NB4 (cell line): Measurements from ENCODE around the gene SMIM24.
"Not testable (repeated sequence)": the region's sequence is repeated elsewhere in the genome, so short reads cannot be mapped to it uniquely, and the experiment has no call there.

Experiments
- DNase-seq: peaks from one replicate; pipeline ENCODE4 v3.0.0; 2010; ENCODE audit warnings: low read depth
- H3K4me3 ChIP-seq: one replicate; pipeline ENCODE4 v1.5.1; 2011; ENCODE audit warnings: mild to moderate bottlenecking, low read depth, low read length, moderate library complexity
- CTCF ChIP-seq: IDR thresholded peaks from one replicate; pipeline ENCODE4 v1.5.1; 2012; ENCODE audit warnings: low read depth, low read length
- MAX ChIP-seq: IDR thresholded peaks from 2 replicates; pipeline ENCODE4 v1.6.1; 2011; ENCODE audit warnings: low read depth, low read length
- MYC ChIP-seq: IDR thresholded peaks from 2 replicates; pipeline ENCODE4 v1.6.1; 2011; ENCODE audit warnings: low read depth, low read length
- POLR2A ChIP-seq: IDR thresholded peaks from 2 replicates; pipeline ENCODE4 v1.6.1; 2011; ENCODE audit warnings: mild to moderate bottlenecking; ENCODE audit not compliant: insufficient read length; ENCODE audit errors: extremely low read depth

Gene SMIM24

DNA sequence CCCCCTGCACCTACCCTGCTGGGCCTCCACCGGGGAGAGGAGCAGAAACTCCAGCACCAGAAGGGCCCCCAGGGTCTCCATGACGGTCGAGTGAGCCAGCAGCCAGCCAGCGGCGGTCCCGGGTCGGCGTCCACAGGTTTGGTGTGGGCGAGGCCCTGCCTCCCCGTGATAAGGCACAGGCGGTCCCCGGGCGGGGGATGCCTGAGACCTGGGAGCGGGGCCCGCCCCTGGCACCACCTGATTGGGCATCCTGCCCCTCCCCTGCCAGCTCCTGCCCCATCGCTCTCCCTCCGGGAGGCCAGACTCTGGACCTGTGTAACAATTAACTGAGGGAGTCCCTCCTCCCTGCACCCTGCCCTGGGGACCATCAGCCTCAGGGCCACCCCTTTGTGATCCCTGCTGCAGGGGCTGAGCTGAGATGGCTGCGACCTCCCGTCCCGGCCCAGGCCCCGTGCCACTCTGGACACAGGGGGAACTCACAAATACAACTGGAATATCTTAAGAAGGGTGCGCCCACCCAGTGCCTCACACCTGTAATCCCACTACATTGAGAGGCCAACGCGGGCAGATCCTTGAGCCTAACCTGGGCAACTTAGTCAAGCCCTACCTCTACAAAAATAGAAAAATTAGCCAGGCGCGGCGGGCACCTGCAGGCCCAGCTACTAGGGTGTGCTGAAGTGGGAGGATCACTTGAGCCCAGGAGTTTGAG lies at the start of gene SMIM24:
SMIM24 (minus strand) TSS at position 143 of the 709 bp plus-strand sequence; CDS start at position 81, 62 bp downstream.
- H3K4me3 ChIP-seq = no peak within 1 kb of the TSS
- no peak for TF ChIP-seq POLR2A
- no peak for TF ChIP-seq MYC
- TF ChIP-seq CTCF = no peak
- TF ChIP-seq MAX = no peak
- DNase-seq = no peak

DNA sequence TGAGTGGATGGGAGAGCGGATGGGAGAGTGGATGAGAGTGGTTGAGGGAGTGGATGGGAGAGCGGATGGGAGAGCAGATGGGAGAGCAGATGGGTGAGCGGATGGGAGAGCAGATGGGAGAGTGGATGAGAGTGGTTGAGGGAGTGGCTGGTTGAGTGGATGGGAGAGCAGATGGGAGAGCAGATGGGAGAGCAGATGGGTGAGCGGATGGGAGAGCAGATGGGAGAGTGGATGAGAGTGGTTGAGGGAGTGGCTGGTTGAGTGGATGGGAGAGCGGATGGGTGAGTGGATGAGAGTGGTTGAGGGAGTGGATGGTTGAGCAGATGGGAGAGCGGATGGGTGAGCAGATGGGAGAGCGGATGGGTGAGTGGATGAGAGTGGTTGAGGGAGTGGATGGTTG lies 49.0 kb upstream of the SMIM24 start:
- DNase-seq, H3K4me3 ChIP-seq: not testable (repeated sequence)

GRCh38 chr19:3528539-3529211 lies 48.4 kb upstream of the SMIM24 start:
- no peak for TF ChIP-seq MYC
- TF ChIP-seq MAX = no peak
- no peak for TF ChIP-seq POLR2A
- TF ChIP-seq CTCF = no peak
- no peak overlapping the region for H3K4me3 ChIP-seq

DNA sequence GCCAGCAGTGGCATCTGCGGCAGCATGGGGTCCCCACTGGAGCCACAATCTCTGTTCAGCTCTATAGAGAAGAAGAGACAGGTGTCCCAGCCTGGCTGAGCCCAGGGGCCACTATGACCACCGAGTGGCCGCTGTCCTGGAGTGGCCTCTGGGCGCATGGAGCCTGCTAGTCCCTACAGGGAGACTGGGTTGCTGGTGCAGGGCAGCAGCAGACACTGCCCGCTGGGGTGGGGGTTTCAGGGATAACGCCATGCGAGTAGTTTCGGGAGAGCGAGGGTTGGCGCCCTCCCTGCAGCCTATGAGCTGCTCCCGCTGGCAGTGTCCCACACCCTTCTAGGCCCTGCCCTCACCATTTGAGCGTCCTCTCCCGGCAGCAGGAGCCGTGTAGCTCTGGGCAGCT lies 47.8 kb upstream of the SMIM24 start:
- no peak overlapping the region for H3K4me3 ChIP-seq
- TF ChIP-seq MYC (no peak), MAX (no peak), CTCF (no peak), POLR2A (no peak)
- DNase-seq = no peak

More at GRCh38 chr19:3528539-3529211, 48.4 kb upstream of the SMIM24 start:
- no peak for DNase-seq

GRCh38 chr19:3527238-3527910 lies 47.0 kb upstream of the SMIM24 start:
- DNase-seq = no peak
- TF ChIP-seq MAX (no peak), CTCF (no peak), POLR2A (no peak), MYC (no peak)
- H3K4me3 ChIP-seq = no peak overlapping the region

- no peak overlapping the region for H3K4me3 ChIP-seq
- DNase-seq = no peak
- TF ChIP-seq CTCF (peak; percentile 8), MAX (no peak)
Observed at GRCh38 chr19:3526507-3527237, 46.3 kb upstream of the SMIM24 start.
